NCI-H446 treated with DMSO at 0.1 percent for 48 hours (cell line): ENCODE data around the gene ZBTB21.
"Not testable (repeated sequence)": the region's sequence is repeated elsewhere in the genome, so short reads cannot be mapped to it uniquely, and the experiment has no call there.

ENCODE experiments used
- DNase-seq: peaks from one replicate; lab custom pipeline; 2025; lab: John Stamatoyannopoulos, UW

ZBTB21 gene

GRCh38 chr21:42019101-42019605, 9.0 kb upstream of the ZBTB21 start:
- DNase-seq: no peak

GRCh38 chr21:42017022-42017421, 6.9 kb upstream of the ZBTB21 start:
- no peak for DNase-seq

GRCh38 chr21:42016364-42016985, 6.3 kb upstream of the ZBTB21 start:
- DNase-seq: no peak

GRCh38 chr21:42013931-42014330, 3.8 kb upstream of the ZBTB21 start:
- DNase-seq: peak; percentile 94

- DNase-seq: peak; percentile 54
Measured at GRCh38 chr21:42013376-42013775, 3.2 kb upstream of the ZBTB21 start.

- no peak for DNase-seq
Measured at GRCh38 chr21:42012763-42013329, 2.7 kb upstream of the ZBTB21 start.

- peak; percentile 95 for DNase-seq
Measured at GRCh38 chr21:42012344-42012743, 2.2 kb upstream of the ZBTB21 start.

GRCh38 chr21:42010507-42011495, 641 bp upstream of the ZBTB21 start:
- no peak for DNase-seq

GRCh38 chr21:42009018-42009830, 936 bp downstream of the ZBTB21 start:
- no peak for DNase-seq

- DNase-seq: no peak
Measured at GRCh38 chr21:42007356-42007940, 2.7 kb downstream of the ZBTB21 start.

GRCh38 chr21:42006765-42007164, 3.4 kb downstream of the ZBTB21 start:
- DNase-seq: no peak

- no peak for DNase-seq
Measured at GRCh38 chr21:42004406-42005199, 5.6 kb downstream of the ZBTB21 start.

- no peak for DNase-seq
Measured at GRCh38 chr21:42003051-42003461, 7.1 kb downstream of the ZBTB21 start.

- no peak for DNase-seq
Measured at GRCh38 chr21:42002421-42002958, 7.7 kb downstream of the ZBTB21 start.

GRCh38 chr21:42001781-42002180, 8.4 kb downstream of the ZBTB21 start:
- DNase-seq: no peak

- no peak for DNase-seq
Measured at GRCh38 chr21:42000908-42001307, 9.3 kb downstream of the ZBTB21 start.

- no peak for DNase-seq
Measured at GRCh38 chr21:41997657-41998056, 12.5 kb downstream of the ZBTB21 start.

- DNase-seq: no peak
Measured at GRCh38 chr21:41995577-41995976, 14.6 kb downstream of the ZBTB21 start.

GRCh38 chr21:41994613-41995012, 15.5 kb downstream of the ZBTB21 start:
- DNase-seq: not testable (repeated sequence)

- DNase-seq: no peak
Measured at GRCh38 chr21:41993744-41994143, 16.4 kb downstream of the ZBTB21 start.
